ENCODE data around the gene PRSS50. TPM values are rescaled to one million over a fixed set of nuclear protein-coding genes. Genes with fewer than 3 reads are reported as not detected.

PRSS50 gene
- total RNA-seq, 1 donor from 2014 or later: 0.16 TPM

GRCh38 chr3:46699676-46700523, 17.8 kb downstream of the PRSS50 start:
- DNase-seq (peak; percentile 79), ATAC-seq (ENCODE audit: poor library complexity) (peak; percentile 3)
- intact Hi-C loops (cut with DNase I): loop anchor here (10.0 kb wide), 2 partner anchors 145 to 305 kb away; no protein-coding TSS in a partner anchor

- intact Hi-C loops (cut with DNase I): no loop called here
- DNase-seq: peak; percentile 78
- peak; percentile 67 for ATAC-seq (ENCODE audit: poor library complexity)
Observed at GRCh38 chr3:46695962-46696894, 21.4 kb downstream of the PRSS50 start.

GRCh38 chr3:46695177-46695961, 22.3 kb downstream of the PRSS50 start:
- ATAC-seq (ENCODE audit: poor library complexity): peak; percentile 13
- peak; percentile 82 for DNase-seq
- intact Hi-C loops (cut with DNase I): no loop called here

- ATAC-seq (ENCODE audit: poor library complexity) (no peak), DNase-seq (no peak)
- intact Hi-C loops (cut with DNase I): no loop called here
Observed at GRCh38 chr3:46694520-46694919, 23.1 kb downstream of the PRSS50 start.

GRCh38 chr3:46693892-46694226, 23.8 kb downstream of the PRSS50 start:
- DNase-seq (no peak), ATAC-seq (ENCODE audit: poor library complexity) (peak; percentile 16)
- intact Hi-C loops (cut with DNase I): no loop called here

- peak; percentile 76 for ATAC-seq (ENCODE audit: poor library complexity)
- intact Hi-C loops (cut with DNase I): no loop called here
Observed at GRCh38 chr3:46693038-46693891, 24.4 kb downstream of the PRSS50 start, which contains the start of gene ALS2CL. Gene ALS2CL (minus strand): TSS chr3:46693679. CDS start chr3:46689440, 4,239 bp downstream.

GRCh38 chr3:46692566-46692990, 25.1 kb downstream of the PRSS50 start:
- no peak for DNase-seq
- intact Hi-C loops (cut with DNase I): no loop called here
- ATAC-seq (ENCODE audit: poor library complexity): no peak

More at GRCh38 chr3:46693038-46693891, 24.4 kb downstream of the PRSS50 start, which contains the start of gene ALS2CL:
- DNase-seq: peak; percentile 81

GRCh38 chr3:46690798-46691197, 26.9 kb downstream of the PRSS50 start:
- intact Hi-C loops (cut with DNase I): no loop called here
- ATAC-seq (ENCODE audit: poor library complexity): peak; percentile 39
- DNase-seq: peak; percentile 75

GRCh38 chr3:46685446-46685845, 32.2 kb downstream of the PRSS50 start:
- ATAC-seq (ENCODE audit: poor library complexity) (no peak), DNase-seq (no peak)
- intact Hi-C loops (cut with DNase I): no loop called here

- ATAC-seq (ENCODE audit: poor library complexity) (no peak), DNase-seq (no peak)
- intact Hi-C loops (cut with DNase I): no loop called here
Observed at GRCh38 chr3:46684891-46685290, 32.8 kb downstream of the PRSS50 start.

GRCh38 chr3:46682974-46683373, 34.7 kb downstream of the PRSS50 start:
- DNase-seq: no peak

GRCh38 chr3:46681856-46682540, 35.7 kb downstream of the PRSS50 start:
- intact Hi-C loops (cut with DNase I): no loop called here
- DNase-seq (no peak), ATAC-seq (ENCODE audit: poor library complexity) (no peak)

More at GRCh38 chr3:46682974-46683373, 34.7 kb downstream of the PRSS50 start:
- intact Hi-C loops (cut with DNase I): no loop called here
- no peak for ATAC-seq (ENCODE audit: poor library complexity)

- ATAC-seq (ENCODE audit: poor library complexity): no peak
- intact Hi-C loops (cut with DNase I): no loop called here
- DNase-seq: no peak
Observed at GRCh38 chr3:46681387-46681786, 36.3 kb downstream of the PRSS50 start.

GRCh38 chr3:46680298-46680826, 37.3 kb downstream of the PRSS50 start:
- ATAC-seq (ENCODE audit: poor library complexity) (peak; percentile 42), DNase-seq (no peak)
- intact Hi-C loops (cut with DNase I): no loop called here

GRCh38 chr3:46679681-46680080, 38.0 kb downstream of the PRSS50 start:
- intact Hi-C loops (cut with DNase I): no loop called here
- DNase-seq (no peak), ATAC-seq (ENCODE audit: poor library complexity) (no peak)

- ATAC-seq (ENCODE audit: poor library complexity): no peak
- intact Hi-C loops (cut with DNase I): no loop called here
- DNase-seq: no peak
Observed at GRCh38 chr3:46678280-46678679, 39.4 kb downstream of the PRSS50 start.

- peak; percentile 84 for DNase-seq
- ATAC-seq (ENCODE audit: poor library complexity): peak; percentile 51
- intact Hi-C loops (cut with DNase I): no loop called here
Observed at GRCh38 chr3:46677411-46677726, 40.3 kb downstream of the PRSS50 start.
